Astrocyte (in vitro differentiated cells and primary cell): Measurements from ENCODE around the gene DHRS3. TPM values are rescaled to one million over a fixed set of nuclear protein-coding genes. Genes with fewer than 3 reads are reported as not detected.

Source experiments
- DNase-seq: peaks from one replicate; pipeline ENCODE4 v3.0.0-alpha.2; 2010; ENCODE audit warnings: low read depth
- FAIRE-seq: peaks from 2 replicates; lab custom pipeline; 2011; peaks lifted over from hg19 to GRCh38; lab: Jason Lieb, UNC
- H2AFZ ChIP-seq: 2 replicates; pipeline ENCODE4 v1.6.0; 2012; ENCODE audit warnings: low read depth, low read length, inconsistent platforms
- H3K27ac ChIP-seq: 2 replicates; pipeline ENCODE4 v1.5.1; 2011; ENCODE audit warnings: low read depth, low read length, inconsistent platforms
- H3K27me3 ChIP-seq: 2 replicates; pipeline ENCODE4 v1.6.0; 2011; ENCODE audit warnings: low read length, inconsistent platforms; ENCODE audit not compliant: insufficient read depth
- H3K36me3 ChIP-seq: 2 replicates; pipeline ENCODE4 v1.5.1; 2011; ENCODE audit warnings: low read length, inconsistent platforms; ENCODE audit not compliant: insufficient read depth
- H3K4me1 ChIP-seq: 2 replicates; pipeline ENCODE4 v1.5.1; 2011; ENCODE audit warnings: low read length, inconsistent platforms; ENCODE audit not compliant: insufficient read depth
- H3K4me2 ChIP-seq: 2 replicates; pipeline ENCODE4 v1.6.0; 2012; ENCODE audit warnings: low read length, inconsistent platforms
- H3K4me3 ChIP-seq: 2 replicates; pipeline ENCODE4 v1.5.1; 2011; ENCODE audit warnings: low read depth, mild to moderate bottlenecking, low read length, inconsistent platforms; ENCODE audit not compliant: insufficient read depth
- H3K79me2 ChIP-seq: 2 replicates; pipeline ENCODE4 v1.6.0; 2012; ENCODE audit warnings: mild to moderate bottlenecking, low read length, inconsistent platforms; ENCODE audit not compliant: insufficient read depth
- H3K9ac ChIP-seq: 2 replicates; pipeline ENCODE4 v1.6.0; 2012; ENCODE audit warnings: mild to moderate bottlenecking, low read length, inconsistent platforms
- H3K9me3 ChIP-seq: 2 replicates; pipeline ENCODE4 v1.5.1; 2012; ENCODE audit warnings: low read depth, mild to moderate bottlenecking, low read length, inconsistent platforms; ENCODE audit not compliant: insufficient read depth
- H4K20me1 ChIP-seq: 2 replicates; pipeline ENCODE4 v1.6.0; 2012; ENCODE audit warnings: low read length, inconsistent platforms; ENCODE audit not compliant: insufficient read depth
- H3K27ac Mint-ChIP-seq: one replicate; pipeline ENCODE4 v1.8.0; 2021; ENCODE audit warnings: mild to moderate bottlenecking, mixed read lengths; ENCODE audit not compliant: unreplicated experiment
- H3K27me3 Mint-ChIP-seq: one replicate; pipeline ENCODE4 v1.8.0; 2021; ENCODE audit warnings: low read depth, mixed read lengths; ENCODE audit not compliant: unreplicated experiment
- H3K36me3 Mint-ChIP-seq: one replicate; pipeline ENCODE4 v1.8.0; 2021; ENCODE audit warnings: low read depth, mixed read lengths; ENCODE audit not compliant: unreplicated experiment
- H3K4me1 Mint-ChIP-seq: one replicate; pipeline ENCODE4 v1.8.0; 2021; ENCODE audit warnings: low read depth, mixed read lengths; ENCODE audit not compliant: unreplicated experiment
- H3K4me3 Mint-ChIP-seq: one replicate; pipeline ENCODE4 v1.8.0; 2021; ENCODE audit warnings: mild to moderate bottlenecking, moderate library complexity, mixed read lengths; ENCODE audit not compliant: unreplicated experiment
- H3K9me3 Mint-ChIP-seq: one replicate; pipeline ENCODE4 v1.8.0; 2021; ENCODE audit warnings: mild to moderate bottlenecking, mixed read lengths; ENCODE audit not compliant: unreplicated experiment
- CTCF ChIP-seq: IDR thresholded peaks from 2 replicates; pipeline ENCODE4 v1.5.1; 2011; ENCODE audit warnings: low read depth, mild to moderate bottlenecking, inconsistent platforms, low read length, moderate library complexity; ENCODE audit not compliant: insufficient read depth
- EZH2 ChIP-seq: IDR thresholded peaks from 2 replicates; pipeline ENCODE4 v1.6.1; 2012; ENCODE audit warnings: mild to moderate bottlenecking, low read length, inconsistent platforms; ENCODE audit not compliant: insufficient read depth
- total RNA-seq: library from RNA; stranded (reverse); gene quantifications from 2 replicates; pipeline ENCODE4 v1.2.1, GENCODE V29; 2021

Gene DHRS3
- total RNA-seq, 1 donor from 2014 or later: 3.4 TPM

GRCh38 chr1:12608311-12608957 is 9.6 kb downstream of the DHRS3 start:
- peaks cover 20% of the 10 kb centered on the region for H3K4me1 ChIP-seq
- no peaks in the 10 kb centered on the region for H3K9me3 ChIP-seq
- H3K36me3 ChIP-seq: no peaks in the 10 kb centered on the region
- Mint-ChIP-seq H3K4me3 (no peak overlapping the region), H3K27me3 (peaks cover 44% of the 10 kb centered on the region), H3K9me3 (peaks cover 10% of the 10 kb centered on the region), H3K4me1 (peaks cover 11% of the 10 kb centered on the region), H3K27ac (no peak overlapping the region), H3K36me3 (peaks cover 3% of the 10 kb centered on the region)
- no peak overlapping the region for H2AFZ ChIP-seq
- peaks cover 38% of the 10 kb centered on the region for H4K20me1 ChIP-seq
- H3K27ac ChIP-seq: peak overlapping the region; percentile 10
- TF ChIP-seq EZH2 (no peak), CTCF (no peak)
- FAIRE-seq (no peak), DNase-seq (peak; percentile 73)
- H3K4me3 ChIP-seq: no peak overlapping the region
- H3K4me2 ChIP-seq: peak overlapping the region; percentile 12
- H3K27me3 ChIP-seq: no peaks in the 10 kb centered on the region
- H3K79me2 ChIP-seq: peaks cover 66% of the 10 kb centered on the region
- no peak overlapping the region for H3K9ac ChIP-seq

DNA sequence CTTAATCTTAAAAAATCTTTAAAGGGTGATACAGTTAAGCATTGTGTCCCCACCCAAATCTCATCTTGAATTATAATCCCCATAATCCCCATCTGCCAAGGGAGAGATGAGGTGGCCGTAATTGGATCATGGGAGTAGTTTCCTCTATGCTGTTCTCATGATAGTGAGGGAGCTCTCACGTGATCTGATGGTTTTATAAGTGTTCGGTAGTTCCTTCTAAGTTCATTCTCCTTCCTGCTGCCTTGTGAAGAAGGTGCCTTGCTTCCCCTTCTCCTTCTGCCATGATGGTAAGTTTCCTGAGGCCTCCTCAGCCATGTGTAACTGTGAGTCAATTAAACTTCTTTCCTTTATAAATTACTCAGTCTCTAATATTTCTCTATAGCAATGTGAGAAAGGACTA is 10.7 kb downstream of the DHRS3 start:
- Histone ChIP-seq H3K4me1 (peaks cover 30% of the 10 kb centered on the region), H3K9ac (no peak overlapping the region), H3K4me2 (no peak overlapping the region), H3K36me3 (no peaks in the 10 kb centered on the region), H3K79me2 (peaks cover 66% of the 10 kb centered on the region), H2AFZ (no peak overlapping the region), H4K20me1 (peaks cover 28% of the 10 kb centered on the region), H3K27me3 (no peaks in the 10 kb centered on the region), H3K9me3 (no peaks in the 10 kb centered on the region), H3K27ac (no peak overlapping the region), H3K4me3 (no peak overlapping the region)
- Mint-ChIP-seq H3K9me3 (peaks cover 10% of the 10 kb centered on the region), H3K36me3 (peaks cover 3% of the 10 kb centered on the region), H3K4me1 (peaks cover 11% of the 10 kb centered on the region), H3K27ac (no peak overlapping the region), H3K4me3 (no peak overlapping the region), H3K27me3 (peaks cover 44% of the 10 kb centered on the region)
- DNase-seq (no peak), FAIRE-seq (no peak)
- no peak for TF ChIP-seq EZH2
- no peak for TF ChIP-seq CTCF

DNA sequence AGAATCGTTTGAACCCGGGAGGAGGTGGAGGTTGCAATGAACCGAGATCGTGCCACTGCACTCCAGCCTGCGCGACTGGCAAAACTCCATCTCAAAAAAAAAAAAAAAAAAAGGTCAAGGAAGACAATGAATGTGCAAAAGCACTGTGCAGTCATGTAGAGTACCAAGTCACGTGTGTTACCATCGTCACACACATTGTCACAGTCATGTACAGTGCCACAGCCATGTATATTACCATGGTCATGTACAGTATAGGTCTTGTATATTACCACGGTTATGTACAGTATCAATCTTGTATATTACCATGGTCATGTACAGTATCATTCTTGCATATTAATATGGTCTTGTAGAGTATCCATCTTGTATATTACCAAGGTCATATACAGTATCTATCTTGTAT is 13.0 kb downstream of the DHRS3 start:
- peaks cover 51% of the 10 kb centered on the region for H3K27me3 Mint-ChIP-seq
- no peak for DNase-seq
- Histone ChIP-seq H3K4me3 (no peak overlapping the region), H3K36me3 (peaks cover under 1% of the 10 kb centered on the region), H3K4me1 (peaks cover 45% of the 10 kb centered on the region), H2AFZ (no peak overlapping the region), H3K9me3 (no peaks in the 10 kb centered on the region), H3K27me3 (no peaks in the 10 kb centered on the region), H3K9ac (no peak overlapping the region), H3K4me2 (no peak overlapping the region), H3K79me2 (peaks cover 61% of the 10 kb centered on the region), H3K27ac (no peak overlapping the region), H4K20me1 (peaks cover 15% of the 10 kb centered on the region)
- no peak overlapping the region for H3K27ac Mint-ChIP-seq
- no peak for TF ChIP-seq EZH2
- no peak for TF ChIP-seq CTCF
- H3K4me3 Mint-ChIP-seq: no peak overlapping the region
- peaks cover 11% of the 10 kb centered on the region for H3K4me1 Mint-ChIP-seq
- FAIRE-seq: no peak
- H3K36me3 Mint-ChIP-seq: peaks cover 3% of the 10 kb centered on the region
- H3K9me3 Mint-ChIP-seq: peaks cover 5% of the 10 kb centered on the region
